Trophoblast cell (in vitro differentiated cells and primary cell): ENCODE results near the gene ZBTB7B.

ENCODE experiments used
- DNase-seq, 2 donors: peaks; one replicate each; pipeline ENCODE4 v3.0.0-alpha.2; 2016
- H2AFZ ChIP-seq: 2 replicates; pipeline ENCODE4 v1.6.1; 2013; ENCODE audit warnings: low read length, moderate library complexity, mild to moderate bottlenecking; ENCODE audit not compliant: insufficient read depth, poor library complexity
- H2AK5ac ChIP-seq: 2 replicates; pipeline ENCODE4 v1.6.1; 2013; ENCODE audit warnings: mild to moderate bottlenecking, low read length
- H2BK120ac ChIP-seq: 2 replicates; pipeline ENCODE4 v1.6.1; 2013; ENCODE audit warnings: low read length, mild to moderate bottlenecking, moderate library complexity; ENCODE audit not compliant: insufficient read depth, poor library complexity
- H2BK12ac ChIP-seq: 2 replicates; pipeline ENCODE4 v1.6.1; 2013; ENCODE audit warnings: mild to moderate bottlenecking, low read length, moderate library complexity
- H2BK5ac ChIP-seq: 2 replicates; pipeline ENCODE4 v1.6.1; 2013; ENCODE audit warnings: low read length, low read depth, moderate library complexity, mild to moderate bottlenecking; ENCODE audit not compliant: poor library complexity
- H3K14ac ChIP-seq: 2 replicates; pipeline ENCODE4 v1.6.1; 2013; ENCODE audit warnings: mild to moderate bottlenecking, low read length
- H3K18ac ChIP-seq: 2 replicates; pipeline ENCODE4 v1.6.1; 2013; ENCODE audit warnings: mild to moderate bottlenecking, low read length
- H3K23ac ChIP-seq: 2 replicates; pipeline ENCODE4 v1.6.1; 2013; ENCODE audit warnings: low read length
- H3K27ac ChIP-seq: 2 replicates; pipeline ENCODE4 v1.5.1; 2013; ENCODE audit warnings: low read depth, mild to moderate bottlenecking, inconsistent platforms, low read length, moderate library complexity
- H3K27me3 ChIP-seq: 2 replicates; pipeline ENCODE4 v1.6.1; 2013; ENCODE audit warnings: inconsistent platforms, mild to moderate bottlenecking, low read length, moderate library complexity; ENCODE audit not compliant: insufficient read depth
- H3K36me3 ChIP-seq, 2 experiments: 1 replicate in 1 of 2; 2 replicates in 1 of 2; pipeline ENCODE4 v1.6.1; 2013; ENCODE audit warnings: low read length in 2 of 2, mild to moderate bottlenecking in 2 of 2, moderate library complexity in 1 of 2; ENCODE audit not compliant: insufficient read depth in 2 of 2, control insufficient read depth in 1 of 2
- H3K4ac ChIP-seq: 2 replicates; pipeline ENCODE4 v1.6.1; 2013; ENCODE audit warnings: low read depth, mild to moderate bottlenecking, low read length, moderate library complexity
- H3K4me1 ChIP-seq, 2 experiments: 1 replicate in 1 of 2; 2 replicates in 1 of 2; pipeline ENCODE4 v1.6.1; 2013; ENCODE audit warnings: low read length in 2 of 2, mild to moderate bottlenecking in 2 of 2, moderate library complexity in 1 of 2; ENCODE audit not compliant: insufficient read depth in 2 of 2, control insufficient read depth in 1 of 2
- H3K4me2 ChIP-seq: 2 replicates; pipeline ENCODE4 v1.6.1; 2013; ENCODE audit warnings: inconsistent platforms, mild to moderate bottlenecking, low read length, moderate library complexity
- H3K4me3 ChIP-seq: 2 replicates; pipeline ENCODE4 v1.5.1; 2013; ENCODE audit warnings: mild to moderate bottlenecking, low read depth, low read length, inconsistent platforms
- H3K79me1 ChIP-seq: one replicate; pipeline ENCODE4 v1.6.1; 2013; ENCODE audit warnings: low read length
- H3K79me2 ChIP-seq: 2 replicates; pipeline ENCODE4 v1.6.1; 2013; ENCODE audit warnings: low read length, mild to moderate bottlenecking; ENCODE audit not compliant: control insufficient read depth, insufficient read depth, poor library complexity
- H3K9ac ChIP-seq: 2 replicates; pipeline ENCODE4 v1.6.1; 2013; ENCODE audit warnings: mild to moderate bottlenecking, low read length
- H3K9me3 ChIP-seq: 2 replicates; pipeline ENCODE4 v1.6.1; 2013; ENCODE audit warnings: low read depth, mild to moderate bottlenecking, control low read depth, inconsistent platforms, low read length; ENCODE audit not compliant: insufficient read depth
- H4K12ac ChIP-seq: 2 replicates; pipeline ENCODE4 v1.6.1; 2013; ENCODE audit warnings: low read depth, mild to moderate bottlenecking, low read length, moderate library complexity
- H4K8ac ChIP-seq: 2 replicates; pipeline ENCODE4 v1.6.1; 2013; ENCODE audit warnings: low read depth, mild to moderate bottlenecking, low read length, moderate library complexity
- H4K91ac ChIP-seq: one replicate; pipeline ENCODE4 v1.6.1; 2013; ENCODE audit warnings: low read depth, mild to moderate bottlenecking, low read length, moderate library complexity
- WGBS: extraction: QIAGEN DNeasy Blood & Tissue Kit; methylation state at CpG from one replicate; pipeline ENCODE4 v1.1.7; 2013; ENCODE audit warnings: missing lambda C conversion rate; ENCODE audit not compliant: insufficient read length, insufficient coverage; ENCODE audit errors: extremely low coverage; 5-methylcytosine and 5-hydroxymethylcytosine counted together

ZBTB7B gene

DNA sequence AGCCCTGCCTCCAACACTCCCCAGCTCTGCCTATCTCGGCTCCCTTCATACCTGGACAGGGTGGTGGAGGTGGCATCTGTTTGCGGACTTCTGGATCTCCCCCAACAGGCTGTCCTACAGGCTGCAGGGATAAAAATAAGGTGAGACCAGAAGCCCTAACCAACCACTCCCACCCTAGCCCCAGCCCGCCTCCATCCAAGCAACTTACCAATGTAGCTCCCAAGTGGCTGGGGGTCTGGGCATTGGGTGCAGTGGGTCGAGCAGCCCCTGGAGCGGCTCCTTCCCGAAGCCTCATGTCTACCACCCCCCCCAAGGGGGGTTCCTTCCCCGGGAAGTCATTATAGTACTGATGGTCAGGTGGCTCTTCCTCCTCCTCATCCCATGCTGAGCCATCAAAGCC lies 36.5 kb upstream of the ZBTB7B start:
- Histone ChIP-seq H3K36me3 (peaks cover 54 to 57% of the 10 kb centered on the region in 2 experiments), H3K27me3 (no peaks in the 10 kb centered on the region), H3K4me3 (no peak overlapping the region), H3K9ac (no peak overlapping the region), H3K9me3 (peaks cover 2% of the 10 kb centered on the region), H3K4me1 (peaks cover 37 to 40% of the 10 kb centered on the region in 2 experiments), H3K4ac (no peak overlapping the region), H3K79me1 (peaks cover 23% of the 10 kb centered on the region), H2BK120ac (no peak overlapping the region), H3K14ac (no peak overlapping the region), H3K18ac (no peak overlapping the region), H3K27ac (no peak overlapping the region), H4K91ac (no peak overlapping the region), H4K12ac (no peak overlapping the region), H3K4me2 (no peak overlapping the region), H3K79me2 (peaks cover 23% of the 10 kb centered on the region), H2BK12ac (no peak overlapping the region), H3K23ac (no peak overlapping the region), H2BK5ac (no peak overlapping the region), H4K8ac (no peak overlapping the region), H2AFZ (no peak overlapping the region), H2AK5ac (no peak overlapping the region)
- no peak for DNase-seq
- no CpG with 5 or more reads among the region's 7 CpGs for whole genome bisulfite sequencing

DNA sequence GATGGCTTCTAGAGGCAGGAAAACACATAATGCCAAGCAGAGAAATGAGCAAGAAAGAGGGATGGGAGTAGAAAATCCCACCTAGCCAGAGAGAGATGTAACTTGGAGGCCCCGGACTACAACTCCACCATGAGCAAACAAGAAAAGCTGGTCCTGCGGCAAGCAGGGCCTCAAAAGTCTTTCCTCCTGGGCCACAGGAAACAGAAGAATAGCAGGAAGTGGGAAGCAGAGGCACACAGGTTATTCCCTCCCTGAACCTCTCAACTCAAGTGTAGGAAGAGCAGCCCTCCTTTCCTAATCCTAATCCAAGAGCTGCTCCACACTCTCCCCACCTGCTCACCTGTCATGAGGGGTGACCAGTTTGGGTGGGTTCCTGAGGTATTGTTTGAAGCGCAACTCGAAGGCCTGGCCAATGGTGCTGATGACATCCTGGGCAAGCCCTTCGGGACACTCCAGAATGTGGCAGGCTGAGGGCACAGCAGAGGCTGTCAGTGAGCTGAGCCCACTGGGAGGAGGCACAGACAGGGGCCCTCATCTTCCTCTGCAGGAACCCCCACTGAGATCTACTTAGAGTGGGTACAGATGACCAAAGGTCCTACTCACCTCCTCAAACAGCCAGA lies 35.2 kb upstream of the ZBTB7B start:
- Histone ChIP-seq H2BK120ac (no peak overlapping the region), H3K4me1 (peaks cover 41 to 47% of the 10 kb centered on the region in 2 experiments), H3K27ac (peak overlapping the region; percentile 9), H3K79me1 (peaks cover 22% of the 10 kb centered on the region), H3K14ac (no peak overlapping the region), H3K9ac (no peak overlapping the region), H3K4me3 (no peak overlapping the region), H3K9me3 (peaks cover 2% of the 10 kb centered on the region), H4K12ac (no peak overlapping the region), H2BK12ac (no peak overlapping the region), H3K4ac (no peak overlapping the region), H2AFZ (no peak overlapping the region), H3K79me2 (peaks cover 19% of the 10 kb centered on the region), H3K4me2 (no peak overlapping the region), H3K23ac (no peak overlapping the region), H3K36me3 (peaks cover 54 to 57% of the 10 kb centered on the region in 2 experiments), H2AK5ac (no peak overlapping the region), H4K91ac (peak overlapping the region; percentile 15), H2BK5ac (no peak overlapping the region), H4K8ac (no peak overlapping the region), H3K27me3 (no peaks in the 10 kb centered on the region), H3K18ac (no peak overlapping the region)
- WGBS = no CpG with 5 or more reads among the region's 5 CpGs
- DNase-seq = no peak

DNA sequence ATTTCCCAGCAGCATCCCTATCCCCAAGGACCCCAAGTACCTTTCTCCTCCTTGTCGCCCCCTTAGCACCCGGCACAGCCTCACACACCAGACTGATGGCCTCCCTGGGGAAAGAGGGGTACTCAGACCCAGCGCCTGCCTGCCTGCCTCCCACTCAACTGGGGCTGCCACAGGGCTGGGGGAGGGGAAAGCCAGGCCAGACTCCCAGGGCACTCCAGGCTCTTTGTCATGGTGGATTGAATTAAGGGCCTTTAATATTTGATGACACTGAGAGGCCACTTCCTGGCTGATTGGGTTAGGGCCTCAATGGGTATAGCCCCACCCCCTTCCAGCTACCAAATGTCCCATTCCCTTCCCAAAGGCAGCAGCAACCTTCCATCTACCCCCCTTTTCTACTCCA lies 33.9 kb upstream of the ZBTB7B start:
- Histone ChIP-seq H3K36me3 (peaks cover 44 to 47% of the 10 kb centered on the region in 2 experiments), H2AFZ (no peak overlapping the region), H3K27ac (no peak overlapping the region), H3K18ac (peak overlapping the region; percentile 54), H3K9ac (no peak overlapping the region), H3K79me2 (peaks cover 22% of the 10 kb centered on the region), H4K91ac (peak overlapping the region; percentile 7), H3K9me3 (peaks cover 2% of the 10 kb centered on the region), H2AK5ac (no peak overlapping the region), H4K12ac (peak overlapping the region; percentile 35), H4K8ac (no peak overlapping the region), H3K23ac (no peak overlapping the region), H3K27me3 (no peaks in the 10 kb centered on the region), H3K14ac (no peak overlapping the region), H3K79me1 (peaks cover 28% of the 10 kb centered on the region), H3K4me1 (peaks cover 39 to 47% of the 10 kb centered on the region in 2 experiments), H2BK120ac (no peak overlapping the region), H2BK12ac (no peak overlapping the region), H3K4me3 (no peak overlapping the region), H3K4me2 (peak overlapping the region; percentile 79), H2BK5ac (peak overlapping the region; percentile 4), H3K4ac (peak overlapping the region; percentile 80)
- DNase-seq = no peak
- WGBS = no CpG with 5 or more reads among the region's 3 CpGs

DNA sequence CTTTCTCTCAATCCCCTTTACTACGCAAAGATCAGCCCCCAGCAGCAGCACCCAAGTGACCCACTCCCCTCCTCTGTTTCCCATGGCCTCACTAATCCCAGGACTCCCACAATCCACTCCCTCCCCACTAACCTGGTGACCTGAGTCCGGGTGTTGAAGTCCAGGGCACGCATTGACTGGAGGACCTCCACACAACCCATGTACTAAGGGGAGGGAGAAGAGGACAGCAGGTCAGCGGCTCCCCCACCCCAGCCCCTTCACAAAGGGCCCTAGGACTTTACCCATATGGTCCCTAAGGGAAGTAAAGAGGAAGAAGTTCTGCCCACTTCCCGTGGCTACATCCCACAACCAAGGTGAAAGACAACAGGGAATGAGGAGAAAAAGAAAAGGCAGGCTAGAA lies 33.4 kb upstream of the ZBTB7B start:
- Histone ChIP-seq H4K91ac (peak overlapping the region; percentile 7), H2AFZ (no peak overlapping the region), H3K4ac (peak overlapping the region; percentile 80), H3K4me1 (peaks cover 39 to 47% of the 10 kb centered on the region in 2 experiments), H3K27me3 (no peaks in the 10 kb centered on the region), H3K9ac (no peak overlapping the region), H3K79me2 (peaks cover 24% of the 10 kb centered on the region), H2BK12ac (peak overlapping the region; percentile 32), H2AK5ac (peak overlapping the region; percentile 64), H3K9me3 (peaks cover 2% of the 10 kb centered on the region), H2BK5ac (no peak overlapping the region), H3K14ac (peak overlapping the region; percentile 17), H4K12ac (peak overlapping the region; percentile 35), H3K4me2 (peak overlapping the region; percentile 79), H3K4me3 (no peak overlapping the region), H3K18ac (peak overlapping the region; percentile 54), H3K79me1 (peaks cover 31% of the 10 kb centered on the region), H3K27ac (no peak overlapping the region), H2BK120ac (no peak overlapping the region), H3K36me3 (peaks cover 42% of the 10 kb centered on the region in 2 experiments), H4K8ac (no peak overlapping the region), H3K23ac (no peak overlapping the region)
- DNase-seq = no peak
- no CpG with 5 or more reads among the region's 5 CpGs for WGBS
